Chondrocyte (in vitro differentiated cells): ENCODE results near the gene CD1B. TPM values are rescaled to one million over a fixed set of nuclear protein-coding genes. Genes with fewer than 3 reads are reported as not detected.
"Not testable (repeated sequence)": the region's sequence is repeated elsewhere in the genome, so short reads cannot be mapped to it uniquely, and the experiment has no call there.

Source experiments
- DNase-seq: peaks from one replicate; pipeline ENCODE4 v3.0.0; 2021; ENCODE audit warnings: mixed read lengths, low spot score
- H3K27ac Mint-ChIP-seq: one replicate; pipeline ENCODE4 v1.8.0; 2021; ENCODE audit warnings: mild to moderate bottlenecking, moderate library complexity, mixed read lengths; ENCODE audit not compliant: unreplicated experiment
- H3K27me3 Mint-ChIP-seq: 2 replicates; pipeline ENCODE4 v1.8.0; 2021; ENCODE audit warnings: low read depth, mixed read lengths
- H3K36me3 Mint-ChIP-seq: 2 replicates; pipeline ENCODE4 v1.8.0; 2021; ENCODE audit warnings: low read depth, mixed read lengths
- H3K4me1 Mint-ChIP-seq: 2 replicates; pipeline ENCODE4 v1.8.0; 2021; ENCODE audit warnings: low read depth, mild to moderate bottlenecking, mixed read lengths
- H3K4me3 Mint-ChIP-seq: one replicate; pipeline ENCODE4 v1.8.0; 2021; ENCODE audit warnings: mild to moderate bottlenecking, moderate library complexity, mixed read lengths; ENCODE audit not compliant: unreplicated experiment
- H3K9me3 Mint-ChIP-seq: 2 replicates; pipeline ENCODE4 v1.8.0; 2021; ENCODE audit warnings: low read depth, mixed read lengths
- long read RNA-seq: library from polyadenylated mRNA; stranded (forward); transcript quantifications from one replicate; pipeline ENCODE4 v2.0.0, GENCODE V29; 2021
- total RNA-seq: library from RNA; stranded (reverse); gene quantifications from 3 replicates; pipeline ENCODE4 v1.2.1, GENCODE V29; 2021
- TF ChIP-seq, protein P1 (sequence below): fragments of 200-600 bp; sonication (generic); IDR thresholded peaks from 2 replicates; pipeline ENCODE4 v1.5.0; 2021; ENCODE audit warnings: antibody characterized with exemption, mild to moderate bottlenecking, moderate library complexity

Gene CD1B
- not detected in 3 replicates for total RNA-seq
- long read RNA-seq = 0 reads

DNA sequence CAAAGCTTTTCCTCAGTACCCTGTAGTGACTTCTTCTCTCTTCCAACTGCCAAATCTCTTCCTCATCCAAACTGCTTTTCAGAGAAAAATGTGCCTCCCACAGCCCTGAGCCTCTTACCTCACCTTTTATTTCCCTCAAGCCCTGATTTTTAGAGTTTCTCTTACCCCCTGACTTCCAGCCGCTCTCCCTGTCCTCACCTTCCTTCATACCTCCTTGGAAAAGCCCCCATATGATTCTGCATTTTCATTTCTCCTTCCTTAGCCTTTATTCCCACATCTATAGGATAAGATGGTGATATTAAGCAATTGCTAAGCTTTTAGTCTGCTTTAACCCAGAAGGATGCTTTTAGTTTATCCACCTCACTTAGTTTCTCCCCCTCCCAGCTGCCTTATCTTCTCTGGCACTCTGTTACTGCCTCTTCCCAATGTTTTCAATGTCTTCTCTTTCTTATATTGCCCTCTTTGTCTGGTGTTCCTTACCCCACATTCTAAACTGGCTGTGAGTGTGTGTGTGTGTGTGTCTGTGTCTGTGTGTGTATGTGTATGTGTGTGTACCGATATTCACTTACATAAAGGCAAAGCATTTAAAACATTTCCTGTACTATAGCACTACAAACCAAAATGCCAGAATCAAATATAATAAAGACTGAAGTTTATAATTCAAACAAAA is at the start of gene CD1B:
Gene CD1B, minus strand, starts transcription at position 51 of the 670 bp plus-strand sequence. CDS start 108 bp downstream, outside the sequence.
- Mint-ChIP-seq H3K9me3 (no peaks in the 10 kb centered on the region), H3K27me3 (no peaks in the 10 kb centered on the region), H3K27ac (no peak within 1 kb of the TSS), H3K4me1 (no peaks in the 10 kb centered on the region), H3K4me3 (no peak within 1 kb of the TSS), H3K36me3 (no peaks in the 10 kb centered on the region)
- TF ChIP-seq, protein P1, sequence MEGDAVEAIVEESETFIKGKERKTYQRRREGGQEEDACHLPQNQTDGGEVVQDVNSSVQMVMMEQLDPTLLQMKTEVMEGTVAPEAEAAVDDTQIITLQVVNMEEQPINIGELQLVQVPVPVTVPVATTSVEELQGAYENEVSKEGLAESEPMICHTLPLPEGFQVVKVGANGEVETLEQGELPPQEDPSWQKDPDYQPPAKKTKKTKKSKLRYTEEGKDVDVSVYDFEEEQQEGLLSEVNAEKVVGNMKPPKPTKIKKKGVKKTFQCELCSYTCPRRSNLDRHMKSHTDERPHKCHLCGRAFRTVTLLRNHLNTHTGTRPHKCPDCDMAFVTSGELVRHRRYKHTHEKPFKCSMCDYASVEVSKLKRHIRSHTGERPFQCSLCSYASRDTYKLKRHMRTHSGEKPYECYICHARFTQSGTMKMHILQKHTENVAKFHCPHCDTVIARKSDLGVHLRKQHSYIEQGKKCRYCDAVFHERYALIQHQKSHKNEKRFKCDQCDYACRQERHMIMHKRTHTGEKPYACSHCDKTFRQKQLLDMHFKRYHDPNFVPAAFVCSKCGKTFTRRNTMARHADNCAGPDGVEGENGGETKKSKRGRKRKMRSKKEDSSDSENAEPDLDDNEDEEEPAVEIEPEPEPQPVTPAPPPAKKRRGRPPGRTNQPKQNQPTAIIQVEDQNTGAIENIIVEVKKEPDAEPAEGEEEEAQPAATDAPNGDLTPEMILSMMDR = no peak
- no peak for DNase-seq

DNA sequence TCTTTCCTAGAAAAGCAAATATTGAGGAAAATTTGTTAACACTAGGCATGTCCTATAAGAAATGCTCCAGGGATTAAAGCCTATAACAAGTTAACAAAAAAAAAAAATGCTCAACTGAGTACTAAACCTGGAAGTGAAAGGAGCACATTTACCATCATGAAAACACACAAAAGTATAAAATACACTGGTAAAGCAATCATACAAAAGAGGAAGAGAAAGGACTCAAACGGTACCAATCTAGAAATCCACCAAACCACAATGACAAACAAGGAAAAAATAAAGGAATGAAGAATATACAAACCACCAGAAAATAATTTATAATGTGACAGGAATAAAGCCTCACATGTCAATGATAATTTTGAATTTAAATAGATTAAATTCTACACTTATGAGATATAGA is 43.5 kb upstream of the CD1B start:
- TF ChIP-seq, protein P1 = no peak
- peaks cover 15% of the 10 kb centered on the region for H3K9me3 Mint-ChIP-seq
- peaks cover 4% of the 10 kb centered on the region for H3K27me3 Mint-ChIP-seq
- H3K27ac Mint-ChIP-seq = no peak overlapping the region
- H3K4me3 Mint-ChIP-seq = no peak overlapping the region
- no peaks in the 10 kb centered on the region for H3K36me3 Mint-ChIP-seq
- H3K4me1 Mint-ChIP-seq = no peaks in the 10 kb centered on the region
- DNase-seq = no peak

DNA sequence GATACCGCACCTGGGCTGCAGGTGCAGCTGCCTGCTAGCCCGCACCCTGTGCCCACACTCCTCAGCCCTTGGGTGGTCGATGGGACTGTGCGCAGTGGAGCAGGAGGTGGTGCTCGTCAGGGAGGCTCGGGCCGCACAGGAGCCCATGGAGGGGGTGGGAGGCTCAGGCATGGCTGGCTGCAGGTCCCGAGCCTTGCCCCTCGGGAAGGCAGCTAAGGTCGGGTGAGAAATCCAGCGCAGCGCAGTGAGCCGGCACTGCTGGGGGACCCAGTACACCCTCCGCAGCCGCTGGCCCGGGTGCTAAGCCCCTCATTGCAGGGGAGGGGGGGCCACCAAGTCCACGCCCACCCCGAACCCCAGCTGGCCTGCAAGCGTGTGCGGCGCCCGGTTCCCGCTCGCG is 42.8 kb upstream of the CD1B start:
- not testable (repeated sequence) for H3K4me1 Mint-ChIP-seq

DNA sequence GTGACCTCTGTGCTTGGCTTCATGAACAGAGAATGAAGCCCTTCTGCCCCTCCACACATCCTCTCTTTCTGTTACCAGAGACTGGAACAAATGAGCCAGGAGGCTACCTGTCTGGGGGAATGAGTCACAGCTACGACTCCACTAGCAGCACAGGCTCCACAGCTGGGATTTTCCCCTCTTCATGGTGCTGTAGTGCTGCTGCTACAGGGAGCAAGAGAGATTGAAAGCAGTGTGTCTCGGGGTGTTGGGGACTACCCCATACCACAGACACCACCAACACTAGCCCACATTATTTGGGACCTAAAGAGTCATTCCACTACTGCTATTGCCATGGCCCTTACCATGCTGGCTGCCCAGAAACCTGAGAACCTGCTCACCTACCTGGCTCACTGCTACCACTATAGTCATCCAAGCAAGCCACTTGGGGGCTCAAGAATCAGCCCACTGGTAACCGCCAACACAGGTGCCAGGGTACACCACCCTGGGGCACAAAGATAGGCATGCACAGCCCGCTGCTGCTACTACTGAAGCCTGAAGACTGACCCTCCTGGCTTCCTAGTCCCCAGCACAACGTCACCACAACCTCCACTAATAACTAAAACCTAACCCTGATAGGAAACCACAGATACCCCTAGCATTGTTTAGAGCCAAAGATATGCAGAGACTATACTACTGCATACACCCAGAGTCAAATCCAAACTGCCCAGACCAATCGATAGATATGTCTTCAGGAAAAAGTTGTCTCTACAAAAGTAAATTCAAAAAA is 40.0 kb upstream of the CD1B start:
- H3K36me3 Mint-ChIP-seq = no peaks in the 10 kb centered on the region
- no peaks in the 10 kb centered on the region for H3K27me3 Mint-ChIP-seq
- TF ChIP-seq, protein P1 = no peak
- no peaks in the 10 kb centered on the region for H3K4me1 Mint-ChIP-seq
- no peak overlapping the region for H3K4me3 Mint-ChIP-seq
- peaks cover 18% of the 10 kb centered on the region for H3K9me3 Mint-ChIP-seq
- no peak for DNase-seq
- H3K27ac Mint-ChIP-seq = no peak overlapping the region

More for the DNA sequence above, 42.8 kb upstream of the CD1B start:
- not testable (repeated sequence) for H3K27me3 Mint-ChIP-seq, H3K27ac Mint-ChIP-seq, H3K36me3 Mint-ChIP-seq, H3K4me3 Mint-ChIP-seq, DNase-seq
- peaks cover 15% of the 10 kb centered on the region for H3K9me3 Mint-ChIP-seq

DNA sequence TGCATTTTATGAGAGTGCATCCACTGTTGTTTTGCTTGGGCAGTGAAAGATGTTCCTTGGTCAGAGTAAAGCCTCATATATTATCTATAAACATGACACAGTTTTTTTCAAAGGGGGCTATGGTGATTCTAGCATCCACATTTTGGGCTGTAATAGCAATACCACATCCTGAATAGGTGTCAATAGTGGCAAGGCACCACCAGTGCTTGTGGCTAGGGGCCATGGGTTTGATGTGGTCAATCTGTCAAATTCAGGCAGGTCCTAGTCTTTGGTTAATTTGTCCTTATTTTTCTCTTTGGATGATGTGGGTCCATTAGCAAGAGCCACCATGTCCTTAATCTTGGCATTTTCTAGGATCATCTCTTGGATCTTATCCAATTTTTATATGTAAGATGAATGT is 35.5 kb upstream of the CD1B start:
- Mint-ChIP-seq H3K27ac (no peak overlapping the region), H3K9me3 (peaks cover 8% of the 10 kb centered on the region), H3K4me3 (no peak overlapping the region), H3K4me1 (no peaks in the 10 kb centered on the region), H3K36me3 (no peaks in the 10 kb centered on the region), H3K27me3 (no peaks in the 10 kb centered on the region)
- no peak for DNase-seq
- TF ChIP-seq, protein P1 = no peak
